22Rv1 (cell line): Measurements from ENCODE around the gene NTN4.

Experiments
- CTCF ChIP-seq: fragments of 450-650 bp; IDR thresholded peaks from 2 replicates; pipeline ENCODE4 v1.5.1; 2017; ENCODE audit warnings: mild to moderate bottlenecking
- ZFX ChIP-seq: fragments of 450-650 bp; IDR thresholded peaks from 2 replicates; pipeline ENCODE4 v1.6.1; 2017; ENCODE audit warnings: antibody characterized with exemption, borderline replicate concordance

GRCh38 chr12:95642583-95642982, 148.0 kb downstream of the NTN4 start:
- TF ChIP-seq CTCF (no peak), ZFX (no peak)
